ENCODE measurements around the gene PLD5. TPM values are rescaled to one million over a fixed set of nuclear protein-coding genes. Genes with fewer than 3 reads are reported as not detected.
"Not testable (repeated sequence)": the region's sequence is repeated elsewhere in the genome, so short reads cannot be mapped to it uniquely, and the experiment has no call there.

PLD5 gene
- total RNA-seq, 1 experiment from 2014 or later: 9.2 TPM

- H3K27ac ChIP-seq (ENCODE audit: low read depth, low read length, poor library complexity, severe bottlenecking): no peak overlapping the region
- no peaks in the 10 kb centered on the region for H3K36me3 ChIP-seq (ENCODE audit: insufficient read depth, low read length, poor library complexity, severe bottlenecking)
- POLR2A ChIA-PET (ENCODE audit: low non-redundant PET): no interaction called here
- H3K4me1 ChIP-seq (ENCODE audit: insufficient read depth, low read length, poor library complexity, severe bottlenecking): no peaks in the 10 kb centered on the region
- H3K4me3 ChIP-seq (ENCODE audit: low read depth, low read length, poor library complexity, severe bottlenecking): no peak overlapping the region
- no peak for DNase-seq (ENCODE audit: low spot score)
- H3K9me3 ChIP-seq (ENCODE audit: low read depth, low read length, poor library complexity, severe bottlenecking): no peaks in the 10 kb centered on the region
- intact Hi-C loops (cut with micrococcal nuclease; ENCODE audit: unreplicated experiment): no loop called here
- BruUV-seq (replicated peaks): no TSS peak
- CTCF ChIA-PET: no interaction called here
- TF ChIP-seq, protein P1, sequence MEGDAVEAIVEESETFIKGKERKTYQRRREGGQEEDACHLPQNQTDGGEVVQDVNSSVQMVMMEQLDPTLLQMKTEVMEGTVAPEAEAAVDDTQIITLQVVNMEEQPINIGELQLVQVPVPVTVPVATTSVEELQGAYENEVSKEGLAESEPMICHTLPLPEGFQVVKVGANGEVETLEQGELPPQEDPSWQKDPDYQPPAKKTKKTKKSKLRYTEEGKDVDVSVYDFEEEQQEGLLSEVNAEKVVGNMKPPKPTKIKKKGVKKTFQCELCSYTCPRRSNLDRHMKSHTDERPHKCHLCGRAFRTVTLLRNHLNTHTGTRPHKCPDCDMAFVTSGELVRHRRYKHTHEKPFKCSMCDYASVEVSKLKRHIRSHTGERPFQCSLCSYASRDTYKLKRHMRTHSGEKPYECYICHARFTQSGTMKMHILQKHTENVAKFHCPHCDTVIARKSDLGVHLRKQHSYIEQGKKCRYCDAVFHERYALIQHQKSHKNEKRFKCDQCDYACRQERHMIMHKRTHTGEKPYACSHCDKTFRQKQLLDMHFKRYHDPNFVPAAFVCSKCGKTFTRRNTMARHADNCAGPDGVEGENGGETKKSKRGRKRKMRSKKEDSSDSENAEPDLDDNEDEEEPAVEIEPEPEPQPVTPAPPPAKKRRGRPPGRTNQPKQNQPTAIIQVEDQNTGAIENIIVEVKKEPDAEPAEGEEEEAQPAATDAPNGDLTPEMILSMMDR (conservative IDR thresholded peaks at IDR 0.05; ENCODE audit: low read depth, low read length): no peak
- no peak for TF ChIP-seq EZH2 (IDR thresholded peaks at IDR 0.05; ENCODE audit: borderline replicate concordance, low read depth, low read length, poor library complexity, severe bottlenecking)
- H3K27me3 ChIP-seq (replicated peaks; ENCODE audit: insufficient read depth, low read depth, low read length, poor library complexity): no peaks in the 10 kb centered on the region
Observed at GRCh38 chr1:242349636-242350035, 174.9 kb downstream of the PLD5 start.

DNA sequence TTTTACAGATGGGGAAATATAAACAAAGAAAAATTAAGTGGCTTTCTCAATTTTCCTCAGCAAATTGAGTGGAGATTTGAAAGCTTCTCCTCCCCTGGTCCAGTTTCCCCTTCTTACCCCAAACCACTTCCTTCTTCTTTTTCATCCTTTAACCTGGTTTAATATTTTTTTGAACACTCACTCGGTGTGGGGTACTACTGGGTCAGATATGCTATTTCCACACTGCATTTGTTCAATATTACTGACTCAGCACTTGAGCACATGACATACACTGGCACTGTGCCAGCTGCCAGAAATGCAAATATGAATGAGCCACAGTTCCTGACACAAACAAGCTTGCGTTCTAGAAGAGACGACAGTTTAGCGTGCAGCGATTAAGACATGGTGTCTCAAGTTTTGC is 193.6 kb downstream of the PLD5 start:
- intact Hi-C loops (cut with micrococcal nuclease; ENCODE audit: unreplicated experiment); H3K36me3 ChIP-seq (ENCODE audit: insufficient read depth, low read length, poor library complexity, severe bottlenecking); CTCF ChIA-PET; H3K9me3 ChIP-seq (ENCODE audit: low read depth, low read length, poor library complexity, severe bottlenecking); BruUV-seq (replicated peaks); H3K27ac ChIP-seq (ENCODE audit: low read depth, low read length, poor library complexity, severe bottlenecking); H3K4me1 ChIP-seq (ENCODE audit: insufficient read depth, low read length, poor library complexity, severe bottlenecking); H3K4me3 ChIP-seq (ENCODE audit: low read depth, low read length, poor library complexity, severe bottlenecking); POLR2A ChIA-PET (ENCODE audit: low non-redundant PET); DNase-seq (ENCODE audit: low spot score); H3K27me3 ChIP-seq (replicated peaks; ENCODE audit: insufficient read depth, low read depth, low read length, poor library complexity): not testable (repeated sequence)

DNA sequence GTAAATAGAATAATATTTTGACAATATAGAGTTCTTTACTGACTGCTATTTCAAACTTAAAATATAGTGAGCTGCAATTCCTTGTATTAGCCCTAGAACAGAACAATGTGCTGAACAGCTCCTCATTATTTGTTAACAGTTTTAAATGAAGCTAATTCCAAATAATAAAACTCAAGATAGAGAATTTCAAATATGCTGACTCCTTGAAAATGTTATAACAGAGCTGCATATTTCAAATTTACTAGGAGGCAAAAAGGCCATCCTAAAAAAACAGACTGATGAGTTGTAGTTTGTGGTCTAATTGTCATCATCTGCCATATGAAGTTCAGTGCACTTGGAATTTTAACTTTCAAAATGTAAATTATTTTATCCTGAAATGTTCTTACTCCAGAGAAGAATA is 197.1 kb downstream of the PLD5 start:
- H3K27me3 ChIP-seq (replicated peaks; ENCODE audit: insufficient read depth, low read depth, low read length, poor library complexity); H3K4me3 ChIP-seq (ENCODE audit: low read depth, low read length, poor library complexity, severe bottlenecking); H3K4me1 ChIP-seq (ENCODE audit: insufficient read depth, low read length, poor library complexity, severe bottlenecking); H3K36me3 ChIP-seq (ENCODE audit: insufficient read depth, low read length, poor library complexity, severe bottlenecking); intact Hi-C loops (cut with micrococcal nuclease; ENCODE audit: unreplicated experiment); POLR2A ChIA-PET (ENCODE audit: low non-redundant PET); H3K27ac ChIP-seq (ENCODE audit: low read depth, low read length, poor library complexity, severe bottlenecking); BruUV-seq (replicated peaks); H3K9me3 ChIP-seq (ENCODE audit: low read depth, low read length, poor library complexity, severe bottlenecking); CTCF ChIA-PET; DNase-seq (ENCODE audit: low spot score): not testable (repeated sequence)

GRCh38 chr1:242321981-242322380 is 202.5 kb downstream of the PLD5 start:
- H3K36me3 ChIP-seq (ENCODE audit: insufficient read depth, low read length, poor library complexity, severe bottlenecking); intact Hi-C loops (cut with micrococcal nuclease; ENCODE audit: unreplicated experiment); BruUV-seq (replicated peaks); H3K9me3 ChIP-seq (ENCODE audit: low read depth, low read length, poor library complexity, severe bottlenecking); H3K27me3 ChIP-seq (replicated peaks; ENCODE audit: insufficient read depth, low read depth, low read length, poor library complexity); H3K27ac ChIP-seq (ENCODE audit: low read depth, low read length, poor library complexity, severe bottlenecking); H3K4me3 ChIP-seq (ENCODE audit: low read depth, low read length, poor library complexity, severe bottlenecking); POLR2A ChIA-PET (ENCODE audit: low non-redundant PET); H3K4me1 ChIP-seq (ENCODE audit: insufficient read depth, low read length, poor library complexity, severe bottlenecking); CTCF ChIA-PET: not testable (repeated sequence)
- DNase-seq (ENCODE audit: low spot score): peak; percentile 0

GRCh38 chr1:242318140-242318539 is 206.4 kb downstream of the PLD5 start:
- TF ChIP-seq EZH2 (IDR thresholded peaks at IDR 0.05; ENCODE audit: borderline replicate concordance, low read depth, low read length, poor library complexity, severe bottlenecking): no peak
- TF ChIP-seq, protein P1 (conservative IDR thresholded peaks at IDR 0.05; ENCODE audit: low read depth, low read length): no peak
- Histone ChIP-seq H3K4me3 (ENCODE audit: low read depth, low read length, poor library complexity, severe bottlenecking) (no peak overlapping the region), H3K27ac (ENCODE audit: low read depth, low read length, poor library complexity, severe bottlenecking) (no peak overlapping the region), H3K9me3 (ENCODE audit: low read depth, low read length, poor library complexity, severe bottlenecking) (no peaks in the 10 kb centered on the region), H3K27me3 (replicated peaks; ENCODE audit: insufficient read depth, low read depth, low read length, poor library complexity) (no peaks in the 10 kb centered on the region), H3K36me3 (ENCODE audit: insufficient read depth, low read length, poor library complexity, severe bottlenecking) (no peaks in the 10 kb centered on the region), H3K4me1 (ENCODE audit: insufficient read depth, low read length, poor library complexity, severe bottlenecking) (no peaks in the 10 kb centered on the region)
- no TSS peak for BruUV-seq (replicated peaks)
- intact Hi-C loops (cut with micrococcal nuclease; ENCODE audit: unreplicated experiment): no loop called here
- ChIA-PET POLR2A (ENCODE audit: low non-redundant PET) (no interaction called here), CTCF (no interaction called here)
- DNase-seq (ENCODE audit: low spot score): no peak

DNA sequence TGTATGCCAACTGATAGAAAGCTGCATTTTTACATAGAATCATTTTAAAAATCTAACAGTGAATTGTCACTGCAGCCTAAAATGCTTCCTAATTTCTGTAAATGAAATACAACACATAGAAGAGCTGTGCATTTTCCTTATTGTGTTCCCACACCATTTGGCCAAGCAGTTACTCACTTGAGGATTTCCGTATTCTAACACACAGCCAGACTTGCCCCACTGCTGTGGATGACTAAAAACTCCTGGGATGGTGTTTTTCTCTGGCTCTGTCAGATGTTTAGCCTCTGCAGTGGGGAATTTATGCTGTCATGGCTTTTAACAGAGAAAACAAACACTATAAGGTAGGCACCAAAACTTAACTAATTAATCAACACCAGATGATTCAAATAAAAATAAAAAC is 209.6 kb downstream of the PLD5 start:
- H3K4me1 ChIP-seq (ENCODE audit: insufficient read depth, low read length, poor library complexity, severe bottlenecking); H3K36me3 ChIP-seq (ENCODE audit: insufficient read depth, low read length, poor library complexity, severe bottlenecking); H3K4me3 ChIP-seq (ENCODE audit: low read depth, low read length, poor library complexity, severe bottlenecking); BruUV-seq (replicated peaks); POLR2A ChIA-PET (ENCODE audit: low non-redundant PET); H3K27ac ChIP-seq (ENCODE audit: low read depth, low read length, poor library complexity, severe bottlenecking); H3K27me3 ChIP-seq (replicated peaks; ENCODE audit: insufficient read depth, low read depth, low read length, poor library complexity); DNase-seq (ENCODE audit: low spot score); CTCF ChIA-PET; intact Hi-C loops (cut with micrococcal nuclease; ENCODE audit: unreplicated experiment); H3K9me3 ChIP-seq (ENCODE audit: low read depth, low read length, poor library complexity, severe bottlenecking): not testable (repeated sequence)
